A549 (cell line): ENCODE data around the gene SND1. TPM values are rescaled to one million over a fixed set of nuclear protein-coding genes. Genes with fewer than 3 reads are reported as not detected.

Experiments
- ATAC-seq, 2 experiments: fragments of 200-7000 bp in 1 of 2; fragments of >200 bp in 1 of 2; cut with Nextera tagmentation in 1 of 2; cut with Tn5 transposase in 1 of 2; 3 replicates each; pipeline versions ENCODE4 v1.8.0 to v1.9.1; 2018 to 2020; ENCODE audit warnings: mild to moderate bottlenecking in 1 of 2, moderate library complexity in 1 of 2
- CTCF ChIA-PET: fragments of 300-600 bp; sonication (Branson Sonifier 250); formaldehyde crosslinking; extraction: SDS; loops from one replicate; lab custom pipeline; 2021; ENCODE audit warnings: antibody characterized with exemption, inconsistent platforms; lab: Yijun Ruan, JAX
- POLR2A ChIA-PET: fragments of 350-600 bp; formaldehyde crosslinking; extraction: SDS; loops from one replicate; lab custom pipeline; 2021; ENCODE audit warnings: antibody characterized with exemption, inconsistent platforms; lab: Yijun Ruan, JAX
- DNase-seq, 2 experiments: peaks; one replicate each; pipeline versions ENCODE4 v3.0.0 to v3.0.0-alpha.2; 2011 to 2016; ENCODE audit warnings: low read depth in 1 of 2, low spot score in 1 of 2
- FAIRE-seq: peaks from 2 replicates; lab custom pipeline; 2011; peaks lifted over from hg19 to GRCh38; lab: Jason Lieb, UNC
- H3K27ac ChIP-seq, 2 experiments: fragments of >200 bp; sonication (Bioruptor Twin); formaldehyde crosslinking; 3 replicates each; pipeline ENCODE4 v1.5.1; 2016 to 2017
- H3K4me1 ChIP-seq: fragments of >200 bp; sonication (Bioruptor Twin); formaldehyde crosslinking; 3 replicates; pipeline ENCODE4 v1.6.1; 2016
- H3K4me2 ChIP-seq: fragments of >200 bp; sonication (Bioruptor Twin); formaldehyde crosslinking; 3 replicates; pipeline ENCODE4 v1.6.1; 2016
- H3K4me3 ChIP-seq: fragments of >200 bp; sonication (Bioruptor Twin); formaldehyde crosslinking; 3 replicates; pipeline ENCODE4 v1.5.1; 2016
- H3K9me3 ChIP-seq: fragments of >200 bp; sonication (Bioruptor Twin); formaldehyde crosslinking; 3 replicates; pipeline ENCODE4 v1.6.1; 2016
- CBX2 ChIP-seq: fragments of 200-600 bp; sonication (generic); IDR thresholded peaks from 2 replicates; pipeline ENCODE4 v1.6.1; 2016; ENCODE audit warnings: low read depth, mild to moderate bottlenecking, borderline replicate concordance
- CEBPB ChIP-seq, 2 experiments: fragments of >200 bp in 1 of 2; sonication (Bioruptor Twin) in 1 of 2; formaldehyde crosslinking in 1 of 2; IDR thresholded peaks; 2 replicates each; pipeline ENCODE4 v1.6.1; 2012 to 2016
- CHD2 ChIP-seq: fragments of 150-350 bp; IDR thresholded peaks from 2 replicates; pipeline ENCODE4 v1.6.1; 2014; ENCODE audit warnings: low read length; ENCODE audit not compliant: partially characterized antibody
- EP300 ChIP-seq, 2 experiments: fragments of >200 bp; sonication (Bioruptor Twin); formaldehyde crosslinking; IDR thresholded peaks; 2 replicates in 1 of 2; 3 replicates in 1 of 2; pipeline ENCODE4 v1.6.1; 2016 to 2017
- FOSB ChIP-seq: fragments of 250-450 bp; sonication (Bioruptor Pico); IDR thresholded peaks from 2 replicates; pipeline ENCODE4 v1.5.0; 2020; ENCODE audit warnings: mild to moderate bottlenecking, moderate library complexity
- HEYL ChIP-seq: fragments of 250-450 bp; sonication (Bioruptor Pico); IDR thresholded peaks from 2 replicates; pipeline ENCODE4 v1.8.0; 2021; ENCODE audit warnings: mild to moderate bottlenecking, moderate library complexity
- HOXA7 ChIP-seq: fragments of 250-450 bp; sonication (Bioruptor Pico); IDR thresholded peaks from 2 replicates; pipeline ENCODE4 v1.5.0; 2020; ENCODE audit warnings: mild to moderate bottlenecking, moderate library complexity
- JUNB ChIP-seq: fragments of >200 bp; sonication (Bioruptor Twin); formaldehyde crosslinking; IDR thresholded peaks from 2 replicates; pipeline ENCODE4 v1.6.1; 2016
- KDM1A ChIP-seq: fragments of 200-600 bp; sonication (generic); IDR thresholded peaks from 2 replicates; pipeline ENCODE4 v1.6.1; 2016; ENCODE audit warnings: low read depth, mild to moderate bottlenecking
- MAZ ChIP-seq: fragments of 150-350 bp; IDR thresholded peaks from 2 replicates; pipeline ENCODE4 v1.6.1; 2014; ENCODE audit warnings: antibody characterized with exemption, low read depth, low read length, borderline replicate concordance
- MYC ChIP-seq: IDR thresholded peaks from 2 replicates; pipeline ENCODE4 v1.6.1; 2012; ENCODE audit warnings: mild to moderate bottlenecking, inconsistent platforms, low read length, improper control_type of control experiment, borderline replicate concordance
- NFE2L2 ChIP-seq: fragments of 150-350 bp; conservative IDR thresholded peaks from 2 replicates; pipeline ENCODE4 v1.6.1; 2014; ENCODE audit warnings: low read length
- PHF8 ChIP-seq: fragments of 200-600 bp; sonication (generic); IDR thresholded peaks from 2 replicates; pipeline ENCODE4 v1.6.1; 2016; ENCODE audit warnings: low read depth, mild to moderate bottlenecking, antibody characterized with exemption, moderate library complexity, borderline replicate concordance
- RCOR1 ChIP-seq: fragments of 150-350 bp; IDR thresholded peaks from 2 replicates; pipeline ENCODE4 v1.6.1; 2014; ENCODE audit warnings: antibody characterized with exemption, low read length, low read depth
- TFCP2L1 ChIP-seq: fragments of 250-450 bp; sonication (Bioruptor Pico); IDR thresholded peaks from 2 replicates; pipeline ENCODE4 v1.5.0; 2021; ENCODE audit warnings: mild to moderate bottlenecking
- ZNF302 ChIP-seq: fragments of 250-450 bp; sonication (Bioruptor Pico); IDR thresholded peaks from 2 replicates; pipeline ENCODE4 v1.9.0; 2021; ENCODE audit warnings: inconsistent platforms, mild to moderate bottlenecking, moderate library complexity
- ZSCAN20 ChIP-seq: fragments of 250-450 bp; sonication (Bioruptor Pico); IDR thresholded peaks from 2 replicates; pipeline ENCODE4 v1.8.0; 2022; ENCODE audit warnings: mild to moderate bottlenecking, moderate library complexity
- WGBS: methylation state at CpG from one replicate; pipeline ENCODE4 v1.1.6; 2017; ENCODE audit errors: missing lambda C conversion rate; 5-methylcytosine and 5-hydroxymethylcytosine counted together
- polyA plus RNA-seq, 4 experiments: library from polyadenylated mRNA; depleted of rRNA in 3 of 4; stranded (reverse); fragments of >200 nt; fragmentation: RNase III in 1 of 4; extraction: RNeasy Plus Mini Kit Qiagen cat#74134 plus additional on column Dnase treatment in 1 of 4; gene quantifications; 2 replicates in 3 of 4; 3 replicates in 1 of 4; pipeline ENCODE4 v1.2.3, GENCODE V29; 2011 to 2017
- TF ChIP-seq, protein P1 (sequence below): fragments of >200 bp; sonication (Bioruptor Twin); formaldehyde crosslinking; IDR thresholded peaks from 3 replicates; pipeline ENCODE4 v1.5.1; 2016
- TF ChIP-seq, protein P2 (sequence below): fragments of 150-350 bp; IDR thresholded peaks from 2 replicates; pipeline ENCODE4 v1.6.1; 2014; ENCODE audit warnings: low read depth, mild to moderate bottlenecking, low read length
- TF ChIP-seq, protein P3 (sequence below): fragments of 250-450 bp; sonication (Bioruptor Pico); IDR thresholded peaks from 2 replicates; pipeline ENCODE4 v1.5.0; 2020; ENCODE audit warnings: low read depth, mild to moderate bottlenecking, moderate library complexity
- TF ChIP-seq, protein P4 (sequence below): fragments of >200 bp; sonication (Bioruptor Twin); formaldehyde crosslinking; IDR thresholded peaks from 3 replicates; pipeline ENCODE4 v1.6.1; 2016
- TF ChIP-seq, protein P5 (sequence below): IDR thresholded peaks from 2 replicates; pipeline ENCODE4 v1.6.1; 2012

Gene SND1
- polyA plus RNA-seq, 2 of the 4 experiments (the other 2 are of a cell fraction): 102 to 138 TPM

DNA sequence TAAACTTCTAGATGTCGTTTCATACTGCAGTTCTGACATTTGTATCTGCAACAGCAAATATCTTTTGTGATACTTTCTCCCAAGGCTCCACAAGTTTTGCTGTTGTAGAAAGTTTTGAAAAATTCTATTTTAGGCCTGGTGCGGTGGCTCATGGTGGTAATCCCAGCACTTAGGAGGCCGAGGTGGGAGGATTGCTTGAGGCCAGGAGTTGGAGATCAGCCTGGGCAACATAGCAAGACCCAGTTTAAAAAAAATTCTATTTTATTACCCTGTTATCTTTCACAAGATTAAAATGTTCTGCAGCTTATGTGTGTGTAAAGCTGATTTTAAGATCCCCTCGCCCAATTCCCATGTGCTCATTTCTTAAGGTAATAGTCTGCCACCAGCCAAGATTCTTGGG lies 1.4 kb downstream of the SND1 start:
- H3K9me3 ChIP-seq: no peaks in the 10 kb centered on the region
- peak overlapping the region; percentile 87 to 91; a peak in 3 of 6 replicates for H3K27ac ChIP-seq
- H3K4me1 ChIP-seq: peaks cover 27% of the 10 kb centered on the region
- ChIA-PET CTCF (interaction anchor here (1.2 to 2.1 kb wide), 3 partner anchors 13 to 556 kb away, joined by 3 to 6 read pairs (median 4); no protein-coding TSS in a partner anchor), POLR2A (no interaction called here)
- ATAC-seq (no peak), DNase-seq (no peak), FAIRE-seq (no peak)
- WGBS: 78% methylated on average over 4 of the region's 4 CpGs
- H3K4me3 ChIP-seq: peak overlapping the region; percentile 83
- H3K4me2 ChIP-seq: peak overlapping the region; percentile 96
- TF ChIP-seq ZNF302 (CRISPR knock-in tag) (no peak), TFCP2L1 (CRISPR knock-in tag) (no peak), RCOR1 (no peak)
- TF ChIP-seq, protein P1, sequence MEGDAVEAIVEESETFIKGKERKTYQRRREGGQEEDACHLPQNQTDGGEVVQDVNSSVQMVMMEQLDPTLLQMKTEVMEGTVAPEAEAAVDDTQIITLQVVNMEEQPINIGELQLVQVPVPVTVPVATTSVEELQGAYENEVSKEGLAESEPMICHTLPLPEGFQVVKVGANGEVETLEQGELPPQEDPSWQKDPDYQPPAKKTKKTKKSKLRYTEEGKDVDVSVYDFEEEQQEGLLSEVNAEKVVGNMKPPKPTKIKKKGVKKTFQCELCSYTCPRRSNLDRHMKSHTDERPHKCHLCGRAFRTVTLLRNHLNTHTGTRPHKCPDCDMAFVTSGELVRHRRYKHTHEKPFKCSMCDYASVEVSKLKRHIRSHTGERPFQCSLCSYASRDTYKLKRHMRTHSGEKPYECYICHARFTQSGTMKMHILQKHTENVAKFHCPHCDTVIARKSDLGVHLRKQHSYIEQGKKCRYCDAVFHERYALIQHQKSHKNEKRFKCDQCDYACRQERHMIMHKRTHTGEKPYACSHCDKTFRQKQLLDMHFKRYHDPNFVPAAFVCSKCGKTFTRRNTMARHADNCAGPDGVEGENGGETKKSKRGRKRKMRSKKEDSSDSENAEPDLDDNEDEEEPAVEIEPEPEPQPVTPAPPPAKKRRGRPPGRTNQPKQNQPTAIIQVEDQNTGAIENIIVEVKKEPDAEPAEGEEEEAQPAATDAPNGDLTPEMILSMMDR: no peak

DNA sequence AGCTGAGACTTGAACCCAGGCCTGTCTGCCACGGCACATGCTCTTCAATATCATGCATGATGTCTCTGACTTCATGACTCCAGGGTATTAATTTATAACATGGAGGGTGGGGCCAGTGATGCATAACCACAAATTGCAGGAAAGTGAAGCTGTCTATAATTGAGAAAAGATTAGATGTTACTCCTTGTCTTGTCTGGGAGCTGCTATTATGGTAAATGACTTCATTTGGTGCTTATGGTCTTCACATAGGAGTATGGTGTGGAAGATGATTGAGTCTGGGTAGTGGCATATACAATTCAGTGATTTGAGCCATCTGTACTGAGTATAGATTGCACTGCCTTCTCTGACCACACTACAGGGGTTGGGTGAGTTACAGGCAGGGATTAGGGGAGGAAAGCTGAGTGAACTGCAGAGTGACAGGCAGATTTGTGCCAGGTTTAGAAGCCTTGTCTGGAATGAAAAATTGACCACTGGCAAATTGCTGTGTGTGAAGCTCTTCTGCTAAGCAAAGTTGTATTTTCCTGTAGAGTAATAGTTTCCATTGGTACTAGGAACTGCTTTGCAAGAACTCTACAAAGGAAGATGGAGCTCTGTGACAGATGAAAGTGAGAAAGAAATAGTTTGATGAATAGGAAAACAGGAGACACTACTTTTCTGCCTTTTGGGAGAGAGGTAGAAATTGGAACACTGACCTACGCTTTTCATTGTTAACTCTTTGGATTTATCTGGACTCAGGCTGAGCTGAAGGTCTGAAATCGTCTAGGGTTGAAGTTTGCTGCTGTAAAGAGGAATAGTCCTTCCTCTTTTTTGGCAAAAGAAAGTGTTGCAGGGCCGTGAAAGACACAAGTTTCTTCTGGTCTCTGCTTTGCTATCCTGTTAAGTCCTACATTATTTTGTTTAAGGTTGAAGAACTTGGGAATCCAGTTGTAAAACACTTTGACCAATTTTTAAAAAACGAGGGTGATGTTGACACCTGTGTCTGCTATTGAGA lies 2.7 kb downstream of the SND1 start:
- ChIA-PET CTCF (interaction anchor here (1.7 to 2.1 kb wide), 2 partner anchors 12 to 65 kb away, joined by 4 to 6 read pairs; no protein-coding TSS in a partner anchor), POLR2A (no interaction called here)
- FAIRE-seq: no peak
- TF ChIP-seq EP300 (IDR thresholded peaks at IDR 0.05) (no peak), JUNB (no peak), NFE2L2 (no peak), CBX2 (no peak), HEYL (no peak), CEBPB (IDR thresholded peaks at IDR 0.05) (no peak), MAZ (no peak), HOXA7 (no peak), PHF8 (no peak), FOSB (CRISPR knock-in tag) (no peak), TFCP2L1 (CRISPR knock-in tag) (no peak), ZSCAN20 (no peak), KDM1A (no peak), CHD2 (no peak), MYC (no peak)
- TF ChIP-seq, protein P2, sequence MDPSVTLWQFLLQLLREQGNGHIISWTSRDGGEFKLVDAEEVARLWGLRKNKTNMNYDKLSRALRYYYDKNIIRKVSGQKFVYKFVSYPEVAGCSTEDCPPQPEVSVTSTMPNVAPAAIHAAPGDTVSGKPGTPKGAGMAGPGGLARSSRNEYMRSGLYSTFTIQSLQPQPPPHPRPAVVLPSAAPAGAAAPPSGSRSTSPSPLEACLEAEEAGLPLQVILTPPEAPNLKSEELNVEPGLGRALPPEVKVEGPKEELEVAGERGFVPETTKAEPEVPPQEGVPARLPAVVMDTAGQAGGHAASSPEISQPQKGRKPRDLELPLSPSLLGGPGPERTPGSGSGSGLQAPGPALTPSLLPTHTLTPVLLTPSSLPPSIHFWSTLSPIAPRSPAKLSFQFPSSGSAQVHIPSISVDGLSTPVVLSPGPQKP: no peak
- TF ChIP-seq, protein P3, sequence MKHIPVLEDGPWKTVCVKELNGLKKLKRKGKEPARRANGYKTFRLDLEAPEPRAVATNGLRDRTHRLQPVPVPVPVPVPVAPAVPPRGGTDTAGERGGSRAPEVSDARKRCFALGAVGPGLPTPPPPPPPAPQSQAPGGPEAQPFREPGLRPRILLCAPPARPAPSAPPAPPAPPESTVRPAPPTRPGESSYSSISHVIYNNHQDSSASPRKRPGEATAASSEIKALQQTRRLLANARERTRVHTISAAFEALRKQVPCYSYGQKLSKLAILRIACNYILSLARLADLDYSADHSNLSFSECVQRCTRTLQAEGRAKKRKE (CRISPR knock-in tag): no peak
- TF ChIP-seq, protein P4, sequence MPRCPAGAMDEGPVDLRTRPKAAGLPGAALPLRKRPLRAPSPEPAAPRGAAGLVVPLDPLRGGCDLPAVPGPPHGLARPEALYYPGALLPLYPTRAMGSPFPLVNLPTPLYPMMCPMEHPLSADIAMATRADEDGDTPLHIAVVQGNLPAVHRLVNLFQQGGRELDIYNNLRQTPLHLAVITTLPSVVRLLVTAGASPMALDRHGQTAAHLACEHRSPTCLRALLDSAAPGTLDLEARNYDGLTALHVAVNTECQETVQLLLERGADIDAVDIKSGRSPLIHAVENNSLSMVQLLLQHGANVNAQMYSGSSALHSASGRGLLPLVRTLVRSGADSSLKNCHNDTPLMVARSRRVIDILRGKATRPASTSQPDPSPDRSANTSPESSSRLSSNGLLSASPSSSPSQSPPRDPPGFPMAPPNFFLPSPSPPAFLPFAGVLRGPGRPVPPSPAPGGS: no peak
- TF ChIP-seq, protein P5, sequence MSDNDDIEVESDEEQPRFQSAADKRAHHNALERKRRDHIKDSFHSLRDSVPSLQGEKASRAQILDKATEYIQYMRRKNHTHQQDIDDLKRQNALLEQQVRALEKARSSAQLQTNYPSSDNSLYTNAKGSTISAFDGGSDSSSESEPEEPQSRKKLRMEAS: no peak
- TF ChIP-seq, all 56 proteins: peak for 0
- Histone ChIP-seq H3K27ac (no peak overlapping the region), H3K4me3 (no peak overlapping the region), H3K9me3 (no peaks in the 10 kb centered on the region), H3K4me1 (peaks cover 27% of the 10 kb centered on the region), H3K4me2 (peak overlapping the region; percentile 96)
- DNase-seq (no peak), ATAC-seq (no peak)
- 72% methylated on average over 5 of the region's 5 CpGs for WGBS
